Lung (tissue), 12 donors: Measurements from ENCODE around the gene IL1B. TPM values are rescaled to one million over a fixed set of nuclear protein-coding genes. Genes with fewer than 3 reads are reported as not detected.

ENCODE experiments used
- ATAC-seq: fragments of 200-7000 bp; cut with Tn5 transposase; one replicate; pipeline ENCODE4 v1.9.1; 2020; ENCODE audit warnings: moderate number of reproducible peaks; ENCODE audit not compliant: insufficient read depth, low FRiP score
- DNase-seq, 3 donors: peaks; one replicate each; pipeline ENCODE4 v3.0.0-alpha.2; 2013 to 2017
- H3K27ac ChIP-seq, 2 donors: one replicate each; pipeline ENCODE4 v1.5.1; 2013; ENCODE audit warnings: mild to moderate bottlenecking in 2 of 2, moderate library complexity in 2 of 2, control low read depth in 1 of 2, inconsistent platforms in 1 of 2, low read depth in 1 of 2, low read length in 1 of 2
- H3K27me3 ChIP-seq, 3 donors: one replicate each; pipeline ENCODE4 v1.5.1; 2013; ENCODE audit warnings: low read length in 2 of 3; ENCODE audit not compliant: control insufficient read depth in 3 of 3, insufficient read depth in 3 of 3
- H3K36me3 ChIP-seq, 4 donors: one replicate each; pipeline ENCODE4 v1.5.1; 2013; ENCODE audit warnings: low read length in 4 of 4, mild to moderate bottlenecking in 1 of 4, moderate library complexity in 1 of 4; ENCODE audit not compliant: control insufficient read depth in 4 of 4, insufficient read depth in 4 of 4
- H3K4me1 ChIP-seq, 5 donors: one replicate each; pipeline ENCODE4 v1.5.1; 2013; ENCODE audit warnings: low read length in 5 of 5, mild to moderate bottlenecking in 2 of 5, moderate library complexity in 1 of 5; ENCODE audit not compliant: control insufficient read depth in 5 of 5, insufficient read depth in 5 of 5
- H3K4me3 ChIP-seq: one replicate; pipeline ENCODE4 v1.5.1; 2013; ENCODE audit warnings: mild to moderate bottlenecking, control low read depth, moderate library complexity
- H3K9ac ChIP-seq, 2 donors: one replicate each; pipeline ENCODE4 v1.5.1; 2013; ENCODE audit warnings: low read length in 2 of 2, control low read depth in 1 of 2; ENCODE audit not compliant: insufficient read depth in 1 of 2
- H3K9me3 ChIP-seq, 4 donors: one replicate each; pipeline ENCODE4 v1.5.1; 2013; ENCODE audit warnings: low read length in 3 of 4, mild to moderate bottlenecking in 1 of 4, moderate library complexity in 1 of 4; ENCODE audit not compliant: control insufficient read depth in 4 of 4, insufficient read depth in 3 of 4
- WGBS, 2 donors: extraction: QIAGEN DNeasy Blood & Tissue Kit; methylation state at CpG; one replicate each; pipeline ENCODE4 v1.1.7; 2013; 5-methylcytosine and 5-hydroxymethylcytosine counted together
- polyA plus RNA-seq, 2 donors: library from polyadenylated mRNA; stranded (reverse); fragments of 200-250 nt; gene quantifications; one replicate each; pipeline ENCODE4 v1.2.1, GENCODE V29; 2013
- total RNA-seq, 2 donors: library from RNA; depleted of rRNA in 1 of 2; stranded (reverse); fragments of >200 nt in 1 of 2; gene quantifications; one replicate each; pipeline ENCODE4 v1.2.1, GENCODE V29; 2014 to 2021
- TF ChIP-seq, protein P1 (sequence below): IDR thresholded peaks from 2 replicates; pipeline ENCODE4 v1.5.1; 2012; ENCODE audit warnings: mild to moderate bottlenecking; ENCODE audit errors: control extremely low read depth, extremely low read depth
- donor health status: control.
- donor health status: control.
- donor health status: Bipolar disorder and iron deficiency.
- donor health status: healthy.
- donor health status: DM: yes; HTN: yes; CAD: no.

The IL1B gene
- total and polyA plus RNA-seq, 4 donors, result 3.8 to 482 (median 13.2) TPM

GRCh38 chr2:112794131-112794733 lies 42.3 kb downstream of the IL1B start:
- Histone ChIP-seq H3K9ac (no peak overlapping the region), H3K27me3 (no peaks in the 10 kb centered on the region), H3K27ac (no peak overlapping the region), H3K9me3 (peaks cover 0 to 5% (median 0%) of the 10 kb centered on the region in 4 donors), H3K4me1 (peaks cover 0 to 23% (median 4%) of the 10 kb centered on the region in 5 donors), H3K4me3 (no peak overlapping the region), H3K36me3 (no peaks in the 10 kb centered on the region)
- TF ChIP-seq, protein P1, sequence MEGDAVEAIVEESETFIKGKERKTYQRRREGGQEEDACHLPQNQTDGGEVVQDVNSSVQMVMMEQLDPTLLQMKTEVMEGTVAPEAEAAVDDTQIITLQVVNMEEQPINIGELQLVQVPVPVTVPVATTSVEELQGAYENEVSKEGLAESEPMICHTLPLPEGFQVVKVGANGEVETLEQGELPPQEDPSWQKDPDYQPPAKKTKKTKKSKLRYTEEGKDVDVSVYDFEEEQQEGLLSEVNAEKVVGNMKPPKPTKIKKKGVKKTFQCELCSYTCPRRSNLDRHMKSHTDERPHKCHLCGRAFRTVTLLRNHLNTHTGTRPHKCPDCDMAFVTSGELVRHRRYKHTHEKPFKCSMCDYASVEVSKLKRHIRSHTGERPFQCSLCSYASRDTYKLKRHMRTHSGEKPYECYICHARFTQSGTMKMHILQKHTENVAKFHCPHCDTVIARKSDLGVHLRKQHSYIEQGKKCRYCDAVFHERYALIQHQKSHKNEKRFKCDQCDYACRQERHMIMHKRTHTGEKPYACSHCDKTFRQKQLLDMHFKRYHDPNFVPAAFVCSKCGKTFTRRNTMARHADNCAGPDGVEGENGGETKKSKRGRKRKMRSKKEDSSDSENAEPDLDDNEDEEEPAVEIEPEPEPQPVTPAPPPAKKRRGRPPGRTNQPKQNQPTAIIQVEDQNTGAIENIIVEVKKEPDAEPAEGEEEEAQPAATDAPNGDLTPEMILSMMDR, result no peak
- DNase-seq (peak; percentile 74 to 91 (median 87)), ATAC-seq (peak; percentile 65)
- 21 to 35% methylated on average over 5 of the region's 5 CpGs for WGBS, 2 donors

DNA sequence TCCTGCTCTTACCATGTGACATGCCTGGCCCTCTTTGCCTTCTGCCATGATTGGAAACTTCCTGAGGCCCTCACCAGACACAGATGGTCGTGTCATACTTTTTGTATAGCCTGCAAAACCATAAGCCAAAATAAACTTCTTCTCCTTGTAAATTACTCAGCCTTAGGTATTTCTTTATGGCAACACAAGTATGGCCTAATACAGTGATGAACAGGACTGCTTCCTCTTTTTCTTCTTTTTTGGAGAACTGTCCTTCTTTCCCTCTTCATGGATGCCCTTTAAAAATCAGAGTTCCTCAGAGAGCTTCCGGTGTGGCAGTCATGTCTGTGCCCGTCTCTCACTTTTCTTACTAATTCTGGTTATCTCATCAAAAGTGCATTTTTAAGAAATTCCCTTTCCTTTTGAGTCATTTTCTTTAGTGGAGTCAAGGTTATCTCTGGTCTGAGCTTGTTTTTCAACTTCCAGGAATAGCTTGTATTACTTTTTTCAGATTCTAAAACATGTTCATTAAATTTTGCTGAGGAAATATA lies 43.1 kb downstream of the IL1B start:
- no peak overlapping the region for H3K9ac ChIP-seq
- no peak for DNase-seq
- 31 to 49% methylated on average over 3 of the region's 3 CpGs for WGBS, 2 donors

GRCh38 chr2:112792419-112792818 lies 44.2 kb downstream of the IL1B start:
- ATAC-seq (no peak), DNase-seq (no peak)
- 85 to 90% methylated on average over 5 of the region's 5 CpGs for WGBS, 2 donors

More for the DNA sequence above, 43.1 kb downstream of the IL1B start:
- peak overlapping the region in 1 of 2 donors; percentile 4 for H3K27ac ChIP-seq
- no peaks in the 10 kb centered on the region for H3K27me3 ChIP-seq
- H3K36me3 ChIP-seq, result no peaks in the 10 kb centered on the region
- TF ChIP-seq, protein P1, result no peak
- peaks cover 0 to 23% (median 4%) of the 10 kb centered on the region in 5 donors for H3K4me1 ChIP-seq
- peaks cover 0 to 5% (median 0%) of the 10 kb centered on the region in 4 donors for H3K9me3 ChIP-seq
- ATAC-seq, result no peak
- no peak overlapping the region for H3K4me3 ChIP-seq

More at GRCh38 chr2:112792419-112792818, 44.2 kb downstream of the IL1B start:
- no peaks in the 10 kb centered on the region for H3K36me3 ChIP-seq
- peaks cover 0 to 23% (median 4%) of the 10 kb centered on the region in 5 donors for H3K4me1 ChIP-seq
- no peak overlapping the region for H3K9ac ChIP-seq
- H3K27me3 ChIP-seq, result no peaks in the 10 kb centered on the region
- TF ChIP-seq, protein P1, result no peak
- H3K9me3 ChIP-seq, result peaks cover 0 to 2% (median 0%) of the 10 kb centered on the region in 4 donors
- H3K27ac ChIP-seq, result no peak overlapping the region
- no peak overlapping the region for H3K4me3 ChIP-seq
